HL-60 (cell line): ENCODE data around the gene NHSL1.

ENCODE experiments used
- DNase-seq, 2 experiments: peaks; one replicate each; pipeline ENCODE4 v3.0.0-alpha.2; 2010 to 2020; ENCODE audit warnings: low read depth in 1 of 2, low spot score in 1 of 2
- H3K27ac ChIP-seq: fragments of 250-450 bp; sonication (Bioruptor Pico); replicated peaks from 2 replicates; pipeline ENCODE4 v1.5.1; 2020; ENCODE audit warnings: mild to moderate bottlenecking, moderate library complexity
- H3K27me3 ChIP-seq: fragments of 250-450 bp; sonication (Bioruptor Pico); 2 replicates; pipeline ENCODE4 v1.5.1; 2021; ENCODE audit warnings: mild to moderate bottlenecking, moderate library complexity; ENCODE audit not compliant: insufficient read depth, poor library complexity, severe bottlenecking
- H3K4me3 ChIP-seq: replicated peaks from 2 replicates; pipeline ENCODE4 v1.5.1; 2011; ENCODE audit warnings: mild to moderate bottlenecking, control low read depth, low read length; ENCODE audit not compliant: insufficient read depth
- GABPA ChIP-seq: IDR thresholded peaks from 2 replicates; pipeline ENCODE4 v1.6.1; 2012; ENCODE audit warnings: low read depth
- POLR2AphosphoS5 ChIP-seq: IDR thresholded peaks from 2 replicates; pipeline ENCODE4 v1.6.1; 2012; ENCODE audit warnings: low read depth
- SPI1 ChIP-seq: IDR thresholded peaks from 2 replicates; pipeline ENCODE4 v1.6.1; 2012; ENCODE audit warnings: low read depth, mild to moderate bottlenecking, borderline replicate concordance
- TF ChIP-seq, protein P1 (sequence below): IDR thresholded peaks from one replicate; pipeline ENCODE4 v1.5.1; 2011; ENCODE audit warnings: low read length, control low read depth, inconsistent platforms; ENCODE audit not compliant: insufficient read depth
- TF ChIP-seq, protein P2 (sequence below): IDR thresholded peaks from 2 replicates; pipeline ENCODE4 v1.6.1; 2012; ENCODE audit warnings: low read depth; ENCODE audit not compliant: insufficient replicate concordance

NHSL1 gene

DNA sequence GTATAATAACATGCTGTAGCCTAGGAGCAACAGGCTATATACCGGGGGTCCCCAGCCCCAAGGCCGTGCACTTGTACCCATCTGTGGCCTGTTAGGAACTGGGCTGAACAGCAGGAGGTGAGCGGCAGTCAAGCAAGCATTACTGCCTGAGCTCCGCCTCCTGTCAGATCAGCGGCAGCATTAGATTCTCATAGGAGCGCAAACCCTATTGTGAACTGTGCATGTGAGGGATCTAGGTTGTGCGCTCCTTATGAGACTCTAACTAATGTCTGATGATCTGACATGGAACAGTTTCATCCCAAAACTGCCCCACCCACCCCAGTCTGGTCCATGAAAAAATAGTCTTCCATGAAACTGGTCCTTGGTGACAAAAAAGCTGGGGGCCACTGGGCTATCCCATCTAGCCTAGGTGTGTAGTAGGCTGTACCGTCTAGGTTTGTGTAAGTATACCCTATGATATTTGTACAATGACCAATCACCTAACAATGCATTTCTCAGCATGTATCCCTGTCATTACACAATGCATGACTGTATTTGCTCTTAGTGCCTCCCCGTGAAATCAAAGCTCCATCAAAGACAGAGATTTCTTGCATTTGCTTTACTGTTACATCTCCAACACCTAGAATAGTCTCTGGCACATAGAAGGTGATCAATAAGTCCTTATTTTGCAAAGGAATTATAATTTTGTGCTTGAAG lies 30.8 kb downstream of the NHSL1 start:
- Histone ChIP-seq H3K27ac (no peak overlapping the region), H3K27me3 (no peaks in the 10 kb centered on the region), H3K4me3 (no peak overlapping the region)
- no peak for TF ChIP-seq POLR2AphosphoS5
- no peak for TF ChIP-seq GABPA
- no peak for TF ChIP-seq SPI1
- TF ChIP-seq, protein P1, sequence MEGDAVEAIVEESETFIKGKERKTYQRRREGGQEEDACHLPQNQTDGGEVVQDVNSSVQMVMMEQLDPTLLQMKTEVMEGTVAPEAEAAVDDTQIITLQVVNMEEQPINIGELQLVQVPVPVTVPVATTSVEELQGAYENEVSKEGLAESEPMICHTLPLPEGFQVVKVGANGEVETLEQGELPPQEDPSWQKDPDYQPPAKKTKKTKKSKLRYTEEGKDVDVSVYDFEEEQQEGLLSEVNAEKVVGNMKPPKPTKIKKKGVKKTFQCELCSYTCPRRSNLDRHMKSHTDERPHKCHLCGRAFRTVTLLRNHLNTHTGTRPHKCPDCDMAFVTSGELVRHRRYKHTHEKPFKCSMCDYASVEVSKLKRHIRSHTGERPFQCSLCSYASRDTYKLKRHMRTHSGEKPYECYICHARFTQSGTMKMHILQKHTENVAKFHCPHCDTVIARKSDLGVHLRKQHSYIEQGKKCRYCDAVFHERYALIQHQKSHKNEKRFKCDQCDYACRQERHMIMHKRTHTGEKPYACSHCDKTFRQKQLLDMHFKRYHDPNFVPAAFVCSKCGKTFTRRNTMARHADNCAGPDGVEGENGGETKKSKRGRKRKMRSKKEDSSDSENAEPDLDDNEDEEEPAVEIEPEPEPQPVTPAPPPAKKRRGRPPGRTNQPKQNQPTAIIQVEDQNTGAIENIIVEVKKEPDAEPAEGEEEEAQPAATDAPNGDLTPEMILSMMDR, result no peak
- TF ChIP-seq, protein P2, sequence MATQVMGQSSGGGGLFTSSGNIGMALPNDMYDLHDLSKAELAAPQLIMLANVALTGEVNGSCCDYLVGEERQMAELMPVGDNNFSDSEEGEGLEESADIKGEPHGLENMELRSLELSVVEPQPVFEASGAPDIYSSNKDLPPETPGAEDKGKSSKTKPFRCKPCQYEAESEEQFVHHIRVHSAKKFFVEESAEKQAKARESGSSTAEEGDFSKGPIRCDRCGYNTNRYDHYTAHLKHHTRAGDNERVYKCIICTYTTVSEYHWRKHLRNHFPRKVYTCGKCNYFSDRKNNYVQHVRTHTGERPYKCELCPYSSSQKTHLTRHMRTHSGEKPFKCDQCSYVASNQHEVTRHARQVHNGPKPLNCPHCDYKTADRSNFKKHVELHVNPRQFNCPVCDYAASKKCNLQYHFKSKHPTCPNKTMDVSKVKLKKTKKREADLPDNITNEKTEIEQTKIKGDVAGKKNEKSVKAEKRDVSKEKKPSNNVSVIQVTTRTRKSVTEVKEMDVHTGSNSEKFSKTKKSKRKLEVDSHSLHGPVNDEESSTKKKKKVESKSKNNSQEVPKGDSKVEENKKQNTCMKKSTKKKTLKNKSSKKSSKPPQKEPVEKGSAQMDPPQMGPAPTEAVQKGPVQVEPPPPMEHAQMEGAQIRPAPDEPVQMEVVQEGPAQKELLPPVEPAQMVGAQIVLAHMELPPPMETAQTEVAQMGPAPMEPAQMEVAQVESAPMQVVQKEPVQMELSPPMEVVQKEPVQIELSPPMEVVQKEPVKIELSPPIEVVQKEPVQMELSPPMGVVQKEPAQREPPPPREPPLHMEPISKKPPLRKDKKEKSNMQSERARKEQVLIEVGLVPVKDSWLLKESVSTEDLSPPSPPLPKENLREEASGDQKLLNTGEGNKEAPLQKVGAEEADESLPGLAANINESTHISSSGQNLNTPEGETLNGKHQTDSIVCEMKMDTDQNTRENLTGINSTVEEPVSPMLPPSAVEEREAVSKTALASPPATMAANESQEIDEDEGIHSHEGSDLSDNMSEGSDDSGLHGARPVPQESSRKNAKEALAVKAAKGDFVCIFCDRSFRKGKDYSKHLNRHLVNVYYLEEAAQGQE, result no peak
- no peak for DNase-seq

DNA sequence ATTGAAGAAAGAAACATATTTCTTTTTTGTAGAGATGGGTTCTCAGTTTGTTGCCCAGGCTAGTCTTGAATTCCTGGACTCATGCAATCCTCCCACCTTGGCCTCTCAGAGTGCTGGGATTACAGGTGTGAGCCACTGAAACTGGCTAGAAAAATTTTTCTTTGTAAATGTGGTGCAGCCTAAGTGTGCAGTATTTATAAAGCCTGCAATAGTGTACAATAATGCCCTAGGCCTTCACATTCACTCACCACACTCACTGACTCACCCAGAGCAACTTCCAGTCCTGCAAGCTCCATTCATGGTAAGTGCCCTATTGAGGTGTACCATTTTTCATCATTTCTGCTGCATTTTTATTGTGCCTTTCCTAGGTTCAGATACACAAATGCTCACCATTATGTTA lies 31.4 kb downstream of the NHSL1 start:
- TF ChIP-seq, protein P1, result no peak
- TF ChIP-seq POLR2AphosphoS5 (no peak), SPI1 (no peak), GABPA (no peak)
- TF ChIP-seq, protein P2, result no peak
- H3K27ac ChIP-seq, result no peak overlapping the region
- H3K27me3 ChIP-seq, result no peaks in the 10 kb centered on the region
- H3K4me3 ChIP-seq, result no peak overlapping the region
- no peak for DNase-seq

DNA sequence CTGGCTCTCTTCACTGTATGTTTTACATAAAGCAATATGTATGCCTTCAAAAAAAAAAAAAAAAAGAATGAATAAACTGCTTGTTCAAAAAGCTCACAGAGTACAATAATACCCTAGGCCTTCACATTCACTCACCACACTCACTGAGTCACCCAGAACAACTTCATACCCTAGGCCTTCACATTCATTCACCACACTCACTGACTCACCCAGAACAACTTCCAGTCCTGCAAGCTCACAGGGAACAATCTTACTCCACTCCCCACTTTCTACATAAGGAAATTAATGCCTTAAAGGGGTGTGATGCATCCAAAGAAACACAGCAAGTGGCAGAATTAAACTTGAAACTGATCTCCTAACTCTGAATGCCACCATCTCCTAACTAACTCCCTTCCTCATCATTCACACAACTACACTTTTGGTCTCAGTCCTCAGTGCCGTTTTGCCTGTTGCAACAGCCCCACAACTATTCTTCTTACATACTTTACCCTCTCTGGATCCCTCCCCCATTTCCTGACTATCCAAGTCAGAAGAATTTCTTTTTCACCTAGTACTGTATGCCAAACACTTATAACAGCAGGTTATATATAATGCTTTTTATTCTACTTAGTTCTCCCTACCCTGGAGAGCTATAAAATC lies 34.2 kb downstream of the NHSL1 start:
- TF ChIP-seq, protein P1, result no peak
- TF ChIP-seq GABPA (no peak), SPI1 (no peak), POLR2AphosphoS5 (no peak)
- TF ChIP-seq, protein P2, result no peak
- no peak overlapping the region for H3K27ac ChIP-seq
- DNase-seq, result no peak
- no peak overlapping the region for H3K4me3 ChIP-seq
- no peaks in the 10 kb centered on the region for H3K27me3 ChIP-seq
